ENCODE data around the gene SUPT3H.

DNA sequence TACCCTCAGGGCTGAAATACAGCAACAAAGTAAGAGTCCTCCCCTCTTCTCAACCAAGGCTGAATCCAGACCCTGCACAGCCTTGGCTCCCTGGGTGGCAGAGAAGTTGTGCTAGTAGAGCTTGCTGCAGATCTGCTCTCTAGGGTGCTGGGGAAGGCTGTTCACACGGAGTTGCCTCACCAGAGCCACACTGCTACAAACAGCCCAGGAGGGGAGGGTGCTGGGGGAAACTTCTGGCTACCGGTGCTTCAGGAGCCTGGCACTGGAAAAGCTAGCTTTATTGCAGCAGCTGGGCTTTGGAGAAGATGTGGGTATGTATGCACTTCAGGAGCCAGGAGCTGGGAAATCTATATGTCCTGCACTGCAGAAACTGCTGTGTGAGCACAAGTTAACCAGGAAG, 37.6 kb upstream of the SUPT3H start:
- TF ChIP-seq, protein P1, sequence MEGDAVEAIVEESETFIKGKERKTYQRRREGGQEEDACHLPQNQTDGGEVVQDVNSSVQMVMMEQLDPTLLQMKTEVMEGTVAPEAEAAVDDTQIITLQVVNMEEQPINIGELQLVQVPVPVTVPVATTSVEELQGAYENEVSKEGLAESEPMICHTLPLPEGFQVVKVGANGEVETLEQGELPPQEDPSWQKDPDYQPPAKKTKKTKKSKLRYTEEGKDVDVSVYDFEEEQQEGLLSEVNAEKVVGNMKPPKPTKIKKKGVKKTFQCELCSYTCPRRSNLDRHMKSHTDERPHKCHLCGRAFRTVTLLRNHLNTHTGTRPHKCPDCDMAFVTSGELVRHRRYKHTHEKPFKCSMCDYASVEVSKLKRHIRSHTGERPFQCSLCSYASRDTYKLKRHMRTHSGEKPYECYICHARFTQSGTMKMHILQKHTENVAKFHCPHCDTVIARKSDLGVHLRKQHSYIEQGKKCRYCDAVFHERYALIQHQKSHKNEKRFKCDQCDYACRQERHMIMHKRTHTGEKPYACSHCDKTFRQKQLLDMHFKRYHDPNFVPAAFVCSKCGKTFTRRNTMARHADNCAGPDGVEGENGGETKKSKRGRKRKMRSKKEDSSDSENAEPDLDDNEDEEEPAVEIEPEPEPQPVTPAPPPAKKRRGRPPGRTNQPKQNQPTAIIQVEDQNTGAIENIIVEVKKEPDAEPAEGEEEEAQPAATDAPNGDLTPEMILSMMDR (IDR thresholded peaks at IDR 0.05) = no peak
- TF ChIP-seq POLR2A (IDR thresholded peaks at IDR 0.05) = no peak
